Smooth muscle cell of trachea (primary cell): Measurements from ENCODE around the gene LAMA2. TPM values are rescaled to one million over a fixed set of nuclear protein-coding genes. Genes with fewer than 3 reads are reported as not detected.

Experiments used
- total RNA-seq: library from RNA; depleted of rRNA; stranded (reverse); fragments of >200 nt; gene quantifications from 2 replicates; pipeline ENCODE4 v1.2.1, GENCODE V29; 2014

LAMA2 gene
- total RNA-seq = 92.6 and 152 TPM in 2 replicates

GRCh38 chr6:128882991-128883611 is at the start of gene LAMA2:
LAMA2 (plus strand) TSS chr6:128883138; CDS start chr6:128883246, 108 bp downstream.

